Activated naive CD4-positive, alpha-beta T cell treated with anti-CD3 and anti-CD28 coated beads, Interleukin-2, amount 50 U/mL, for 72 hours (primary cell): ENCODE measurements around the gene TRPM7. TPM values are rescaled to one million over a fixed set of nuclear protein-coding genes. Genes with fewer than 3 reads are reported as not detected.

Source experiments
- ATAC-seq, 2 donors: fragments of 150-1000 bp; cut with Tn5 transposase; 2 replicates each; pipeline ENCODE4 v1.10.0; 2021; ENCODE audit warnings: mild to moderate bottlenecking in 2 of 2, moderate library complexity in 2 of 2
- DNase-seq, 2 donors: peaks; one replicate each; pipeline ENCODE4 v3.0.0; 2021 to 2022; ENCODE audit warnings: low spot score in 2 of 2
- H3K27ac Mint-ChIP-seq, 2 donors: one replicate each; pipeline ENCODE4 v1.8.0; 2022; ENCODE audit warnings: mild to moderate bottlenecking in 2 of 2, mixed read lengths in 2 of 2
- H3K36me3 Mint-ChIP-seq, 2 donors: one replicate each; pipeline ENCODE4 v1.8.0; 2022; ENCODE audit warnings: mixed read lengths in 2 of 2
- H3K9me3 Mint-ChIP-seq, 2 donors: one replicate each; pipeline ENCODE4 v1.8.0; 2022; ENCODE audit warnings: mixed read lengths in 2 of 2
- total RNA-seq, 2 donors: library from RNA; stranded (reverse); gene quantifications; one replicate each; pipeline ENCODE4 v1.2.3, GENCODE V29; 2022

TRPM7 gene
- total RNA-seq, 2 donors from 2014 or later: 48.3 to 55.8 TPM

- H3K9me3 Mint-ChIP-seq: no peaks in the 10 kb centered on the region
- ATAC-seq (no peak), DNase-seq (no peak)
- H3K27ac Mint-ChIP-seq: peak within 1 kb of the TSS in 1 of 2 donors; percentile 50
- no peaks in the 10 kb centered on the region for H3K36me3 Mint-ChIP-seq
Observed at GRCh38 chr15:50546566-50546965, 140.0 kb downstream of the TRPM7 start, which contains the start of gene USP50. Gene USP50, minus strand, starts transcription at chr15:50546666. Its CDS starts 141 bp downstream, at chr15:50546525.

DNA sequence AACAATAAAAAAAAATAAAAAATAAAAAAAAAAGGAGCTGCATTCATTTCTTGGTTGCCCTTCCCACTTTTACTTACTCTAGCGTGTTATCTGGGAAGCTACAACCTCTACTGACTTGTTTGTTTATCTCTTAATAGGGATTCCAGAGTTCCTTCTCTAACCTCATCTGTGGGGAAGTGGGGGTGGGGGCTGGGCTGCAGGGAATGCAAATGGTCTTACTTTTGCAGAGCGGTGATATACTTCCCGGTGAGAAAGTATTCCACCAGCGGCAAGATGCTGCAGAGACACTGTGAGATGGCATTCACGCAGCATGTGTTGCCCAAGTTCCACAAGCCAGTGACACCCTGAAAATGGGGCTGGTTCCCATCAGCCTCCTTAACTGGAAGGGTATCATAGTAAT, 142.2 kb downstream of the TRPM7 start:
- ATAC-seq: no peak
- Mint-ChIP-seq H3K9me3 (no peaks in the 10 kb centered on the region), H3K27ac (no peak overlapping the region), H3K36me3 (no peaks in the 10 kb centered on the region)
- no peak for DNase-seq

DNA sequence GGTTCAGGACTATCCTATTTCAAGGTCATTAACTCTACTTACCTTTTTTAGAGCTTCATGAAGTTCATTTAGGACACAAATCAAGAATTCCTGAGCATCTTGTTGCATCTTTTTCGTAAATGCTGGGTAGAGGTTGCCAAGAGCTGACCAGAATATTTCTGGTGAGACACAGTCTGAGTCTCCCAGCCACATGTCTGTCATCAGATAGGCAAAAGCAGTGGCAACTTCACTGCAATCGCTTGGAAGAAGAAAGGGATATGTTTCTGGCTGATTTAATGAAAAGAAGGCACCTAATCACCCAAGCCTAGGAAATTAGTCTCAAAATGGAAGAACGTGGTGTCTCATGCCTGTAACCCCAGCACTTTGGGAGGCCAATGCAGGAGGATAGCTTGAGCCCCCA, 143.0 kb downstream of the TRPM7 start:
- no peak for DNase-seq
- Mint-ChIP-seq H3K9me3 (no peaks in the 10 kb centered on the region), H3K36me3 (no peaks in the 10 kb centered on the region)

DNA sequence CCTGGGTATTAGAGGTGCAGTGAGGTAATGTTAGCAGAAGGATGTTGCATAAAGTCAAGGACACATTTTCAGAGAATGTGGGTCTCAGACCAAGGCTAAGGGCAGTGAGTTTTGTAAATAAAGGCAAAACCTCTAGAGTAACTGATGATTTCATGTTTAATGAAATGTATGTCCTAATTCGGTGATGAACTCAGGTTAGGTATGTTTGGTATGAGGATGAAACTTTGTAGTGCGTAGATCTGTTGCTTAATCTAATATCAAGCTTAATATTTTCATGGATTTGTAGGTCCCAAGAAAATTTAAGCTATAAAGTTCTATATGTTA, 143.7 kb downstream of the TRPM7 start:
- Mint-ChIP-seq H3K9me3 (no peaks in the 10 kb centered on the region), H3K27ac (no peak overlapping the region), H3K36me3 (no peaks in the 10 kb centered on the region)
- DNase-seq (no peak), ATAC-seq (no peak)

More for the DNA sequence above, 143.0 kb downstream of the TRPM7 start:
- ATAC-seq: no peak
- no peak overlapping the region for H3K27ac Mint-ChIP-seq

DNA sequence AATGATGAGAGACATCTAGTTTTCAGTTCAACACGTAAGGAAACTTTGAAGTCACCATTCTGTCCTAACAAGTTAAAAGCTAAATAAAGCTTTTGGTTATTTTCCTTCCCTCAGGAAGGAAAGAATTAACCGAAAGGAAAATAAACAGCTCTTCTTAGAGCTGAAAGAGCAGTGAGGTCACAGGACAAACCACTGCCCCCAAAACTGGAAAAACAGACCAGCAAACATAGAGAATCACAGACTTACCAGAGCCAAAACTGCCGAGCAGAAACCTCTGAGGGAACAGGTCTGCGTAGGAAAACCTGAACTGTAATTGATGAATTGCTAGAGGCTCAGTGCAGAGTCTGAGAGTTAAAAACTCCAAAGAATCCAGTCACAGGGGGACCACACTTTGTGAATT, 154.8 kb downstream of the TRPM7 start:
- no peak for ATAC-seq

DNA sequence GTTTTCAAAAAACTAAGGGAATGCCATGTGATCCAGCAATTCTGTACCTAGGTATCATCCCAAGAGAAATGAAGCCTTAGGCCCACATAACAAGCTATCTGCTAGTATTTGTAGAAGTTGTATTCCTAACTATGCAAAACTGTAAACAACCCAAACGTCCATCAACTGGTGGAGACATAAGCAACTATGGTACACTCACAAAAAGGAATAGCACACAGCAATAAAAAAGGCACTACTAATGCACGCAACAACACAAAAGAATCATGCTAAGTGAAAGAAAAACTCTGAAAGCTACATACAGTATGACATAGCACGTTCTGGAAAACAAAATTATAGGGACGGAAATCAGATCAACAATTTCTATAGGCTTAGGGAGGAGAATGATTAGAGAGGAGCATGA, 155.4 kb downstream of the TRPM7 start:
- ATAC-seq (no peak), DNase-seq (no peak)
- peaks cover 0 to 5% of the 10 kb centered on the region in 2 donors for H3K36me3 Mint-ChIP-seq
- no peaks in the 10 kb centered on the region for H3K9me3 Mint-ChIP-seq
- H3K27ac Mint-ChIP-seq: no peak overlapping the region

More for the DNA sequence above, 154.8 kb downstream of the TRPM7 start:
- no peak for DNase-seq
- Mint-ChIP-seq H3K36me3 (peaks cover 0 to 5% of the 10 kb centered on the region in 2 donors), H3K9me3 (no peaks in the 10 kb centered on the region), H3K27ac (no peak overlapping the region)

- no peak for ATAC-seq
- DNase-seq: no peak
- Mint-ChIP-seq H3K27ac (no peak overlapping the region), H3K36me3 (no peaks in the 10 kb centered on the region), H3K9me3 (no peaks in the 10 kb centered on the region)
Observed at GRCh38 chr15:50523851-50524251, 162.7 kb downstream of the TRPM7 start.

DNA sequence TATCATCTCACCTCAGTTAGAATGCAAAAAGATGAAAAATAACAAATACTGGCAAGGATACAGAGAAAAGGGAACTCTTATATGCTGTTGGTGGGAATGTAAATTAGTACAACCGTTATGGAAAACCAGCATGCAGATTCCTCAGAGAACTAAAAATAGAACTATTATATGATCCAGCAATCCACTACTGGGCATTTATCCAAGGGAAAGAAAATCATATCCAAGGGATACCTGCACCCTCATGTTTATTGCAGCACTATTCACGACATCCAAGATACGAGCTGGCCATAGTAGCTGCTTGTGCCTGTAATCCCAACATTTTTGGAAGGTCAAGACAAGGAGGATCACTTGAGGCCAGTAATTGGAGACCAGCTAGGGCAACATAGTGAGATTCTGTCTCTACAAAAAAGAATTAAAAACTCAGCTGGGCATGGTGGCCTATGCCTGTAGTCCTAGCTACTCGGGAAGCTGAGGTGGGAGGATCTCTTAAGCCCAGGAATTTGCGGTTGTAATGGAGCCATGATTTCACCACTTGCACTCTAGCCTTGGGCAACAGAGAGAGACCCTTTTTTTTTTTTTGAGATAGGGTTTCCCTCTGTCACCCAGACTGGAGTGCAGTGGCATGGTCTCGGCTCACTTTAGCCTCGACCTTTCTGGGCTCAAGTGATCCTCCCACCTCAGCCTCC, 166.7 kb downstream of the TRPM7 start:
- H3K27ac Mint-ChIP-seq: no peak overlapping the region
- no peaks in the 10 kb centered on the region for H3K36me3 Mint-ChIP-seq
- peaks cover 0 to 4% of the 10 kb centered on the region in 2 donors for H3K9me3 Mint-ChIP-seq
- DNase-seq (no peak), ATAC-seq (no peak)

DNA sequence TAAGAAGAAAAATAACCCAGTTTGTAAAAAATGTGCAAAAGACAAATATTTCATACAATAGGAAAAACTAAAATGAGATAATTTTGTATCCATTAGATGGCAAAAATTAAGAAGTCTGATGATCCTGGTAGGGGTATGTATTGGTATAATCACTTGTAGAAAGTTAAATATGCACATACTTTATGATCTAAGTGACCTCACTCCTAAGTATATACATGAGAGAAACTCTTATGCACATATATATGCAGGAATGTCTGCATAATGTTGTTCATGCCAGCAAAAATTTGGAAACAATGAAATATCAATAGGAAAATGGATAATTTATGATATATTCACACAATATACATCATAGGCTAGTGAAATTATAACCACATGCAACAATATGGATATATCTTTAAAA, 173.6 kb downstream of the TRPM7 start:
- no peak for ATAC-seq
- H3K9me3 Mint-ChIP-seq: peaks cover 0 to 4% of the 10 kb centered on the region in 2 donors
- no peak for DNase-seq
- no peaks in the 10 kb centered on the region for H3K36me3 Mint-ChIP-seq
- no peak overlapping the region for H3K27ac Mint-ChIP-seq

Other genes starting within 250 kb of the TRPM7 start
- not detected for gene USP50, start 140.1 kb downstream of the TRPM7 start, total RNA-seq
- gene SPPL2A, start 78.9 kb upstream of the TRPM7 start, total RNA-seq: 10 to 100 TPM; 61.0 to 68.1 TPM
- 10 to 100 TPM; 11.2 to 14.3 TPM for gene AP4E1, start 221.9 kb upstream of the TRPM7 start, total RNA-seq